SK-N-MC (cell line): ENCODE results near the gene HLCS.

Source experiments
- DNase-seq: peaks from one replicate; pipeline ENCODE4 v3.0.0-alpha.2; 2011; ENCODE audit warnings: low read depth, low spot score
- H3K27ac ChIP-seq: fragments of 200-600 bp; sonication (generic); 2 replicates; pipeline ENCODE4 v1.5.1; 2016; ENCODE audit warnings: mixed run types
- H3K36me3 ChIP-seq: fragments of 200-600 bp; sonication (generic); 2 replicates; pipeline ENCODE4 v1.6.1; 2017; ENCODE audit warnings: antibody characterized with exemption, low read length, mixed read lengths; ENCODE audit not compliant: insufficient read depth
- H3K4me3 ChIP-seq: fragments of 200-600 bp; sonication (generic); 2 replicates; pipeline ENCODE4 v1.5.1; 2016
- H3K9ac ChIP-seq: fragments of 200-600 bp; sonication (generic); 2 replicates; pipeline ENCODE4 v1.8.0; 2017; ENCODE audit warnings: mixed run types, mixed read lengths; ENCODE audit not compliant: insufficient read length
- H3K9me3 ChIP-seq: fragments of 200-600 bp; sonication (generic); 2 replicates; pipeline ENCODE4 v1.6.1; 2017; ENCODE audit warnings: low read depth, mild to moderate bottlenecking, antibody characterized with exemption, low read length, moderate library complexity, mixed read lengths
- EZH2 ChIP-seq: fragments of 200-600 bp; sonication (generic); IDR thresholded peaks from one replicate; pipeline ENCODE4 v1.6.1; 2017; ENCODE audit warnings: antibody characterized with exemption
- FOXP2 ChIP-seq: optimal IDR thresholded peaks from 2 replicates; pipeline ENCODE3; 2011; ENCODE audit warnings: mild to moderate bottlenecking, moderate library complexity; ENCODE audit not compliant: insufficient read depth; ENCODE audit errors: extremely low read length, control extremely low read depth
- POLR2AphosphoS5 ChIP-seq: IDR thresholded peaks from 2 replicates; pipeline ENCODE4 v1.6.1; 2012; ENCODE audit warnings: mild to moderate bottlenecking, low read depth, low read length, borderline replicate concordance

HLCS gene

GRCh38 chr21:36747041-36747814 lies 219.2 kb downstream of the HLCS start:
- TF ChIP-seq POLR2AphosphoS5 = no peak
- TF ChIP-seq EZH2 = no peak
- no peak for TF ChIP-seq FOXP2
- H3K36me3 ChIP-seq = no peaks in the 10 kb centered on the region
- no peak overlapping the region for H3K9ac ChIP-seq
- H3K4me3 ChIP-seq = no peak overlapping the region
- no peaks in the 10 kb centered on the region for H3K9me3 ChIP-seq
- H3K27ac ChIP-seq = no peak overlapping the region
- no peak for DNase-seq

GRCh38 chr21:36745459-36745858 lies 221.0 kb downstream of the HLCS start:
- TF ChIP-seq FOXP2 = no peak
- no peak for TF ChIP-seq EZH2
- TF ChIP-seq POLR2AphosphoS5 = no peak
- Histone ChIP-seq H3K9me3 (no peaks in the 10 kb centered on the region), H3K4me3 (no peak overlapping the region), H3K36me3 (no peaks in the 10 kb centered on the region), H3K9ac (no peak overlapping the region), H3K27ac (no peak overlapping the region)
- DNase-seq = no peak

GRCh38 chr21:36744560-36745231 lies 221.8 kb downstream of the HLCS start:
- TF ChIP-seq FOXP2 = no peak
- no peak for TF ChIP-seq POLR2AphosphoS5
- no peak for TF ChIP-seq EZH2
- Histone ChIP-seq H3K9me3 (no peaks in the 10 kb centered on the region), H3K36me3 (no peaks in the 10 kb centered on the region), H3K4me3 (no peak overlapping the region), H3K27ac (no peak overlapping the region), H3K9ac (no peak overlapping the region)
- no peak for DNase-seq

- H3K9ac ChIP-seq = no peak overlapping the region
- TF ChIP-seq POLR2AphosphoS5 (no peak), FOXP2 (no peak), EZH2 (no peak)
- H3K27ac ChIP-seq = no peak overlapping the region
- H3K9me3 ChIP-seq = no peaks in the 10 kb centered on the region
- H3K4me3 ChIP-seq = no peak overlapping the region
- H3K36me3 ChIP-seq = no peaks in the 10 kb centered on the region
- no peak for DNase-seq
Measured at GRCh38 chr21:36744190-36744559, 222.3 kb downstream of the HLCS start.

- Histone ChIP-seq H3K9ac (no peak overlapping the region), H3K27ac (no peak overlapping the region), H3K36me3 (no peaks in the 10 kb centered on the region), H3K9me3 (no peaks in the 10 kb centered on the region), H3K4me3 (no peak overlapping the region)
- no peak for TF ChIP-seq POLR2AphosphoS5
- no peak for TF ChIP-seq EZH2
- no peak for TF ChIP-seq FOXP2
- no peak for DNase-seq
Measured at GRCh38 chr21:36743446-36743845, 223.0 kb downstream of the HLCS start.

GRCh38 chr21:36743008-36743407 lies 223.5 kb downstream of the HLCS start:
- Histone ChIP-seq H3K9me3 (no peaks in the 10 kb centered on the region), H3K9ac (no peak overlapping the region), H3K36me3 (no peaks in the 10 kb centered on the region), H3K27ac (no peak overlapping the region), H3K4me3 (no peak overlapping the region)
- DNase-seq = no peak
- no peak for TF ChIP-seq EZH2
- TF ChIP-seq POLR2AphosphoS5 = no peak
- TF ChIP-seq FOXP2 = no peak

- no peak overlapping the region for H3K4me3 ChIP-seq
- H3K9me3 ChIP-seq = no peaks in the 10 kb centered on the region
- no peak overlapping the region for H3K27ac ChIP-seq
- TF ChIP-seq FOXP2 (no peak), EZH2 (no peak), POLR2AphosphoS5 (no peak)
- H3K9ac ChIP-seq = no peak overlapping the region
- no peaks in the 10 kb centered on the region for H3K36me3 ChIP-seq
- no peak for DNase-seq
Measured at GRCh38 chr21:36741506-36741905, 225.0 kb downstream of the HLCS start.

GRCh38 chr21:36738489-36739126 lies 227.9 kb downstream of the HLCS start:
- Histone ChIP-seq H3K27ac (no peak overlapping the region), H3K4me3 (no peak overlapping the region), H3K9me3 (no peaks in the 10 kb centered on the region), H3K9ac (no peak overlapping the region), H3K36me3 (no peaks in the 10 kb centered on the region)
- no peak for DNase-seq
- TF ChIP-seq POLR2AphosphoS5 (no peak), EZH2 (no peak), FOXP2 (no peak)
